Measurements from ENCODE around the gene TOE1. TPM values are rescaled to one million over a fixed set of nuclear protein-coding genes. Genes with fewer than 3 reads are reported as not detected.
"Not testable (repeated sequence)": the region's sequence is repeated elsewhere in the genome, so short reads cannot be mapped to it uniquely, and the experiment has no call there.

The TOE1 gene
- total RNA-seq, 1 experiment from 2014 or later, result 30.0 TPM

DNA sequence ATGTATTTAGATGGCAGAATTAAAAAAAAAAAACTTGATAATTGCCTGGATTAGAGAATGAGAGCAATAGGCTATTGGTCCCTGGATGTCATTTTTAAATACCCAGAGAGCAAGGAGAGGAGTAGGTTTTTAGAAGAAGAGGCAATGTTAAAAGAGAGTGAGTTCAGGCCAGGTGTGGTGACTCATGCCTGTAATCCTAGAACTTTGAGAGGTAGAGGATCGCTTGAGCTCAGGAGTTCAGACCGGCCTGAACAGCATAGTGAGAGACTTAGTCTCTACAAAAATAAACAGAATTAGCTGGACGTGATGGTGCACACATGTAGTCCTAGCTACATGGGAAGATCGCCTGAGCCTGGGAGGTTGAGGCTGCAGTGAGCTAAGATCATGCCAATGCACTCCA is 16.2 kb downstream of the TOE1 start:
- Histone ChIP-seq H3K36me3 (no peaks in the 10 kb centered on the region), H3K4me1 (peaks cover 18% of the 10 kb centered on the region), H3K4me3 (no peak overlapping the region), H3K27ac (no peak overlapping the region), H3K27me3 (no peaks in the 10 kb centered on the region), H3K9me3 (replicated peaks) (no peaks in the 10 kb centered on the region)
- peak in 1 of 2 experiments; percentile 45 for DNase-seq

DNA sequence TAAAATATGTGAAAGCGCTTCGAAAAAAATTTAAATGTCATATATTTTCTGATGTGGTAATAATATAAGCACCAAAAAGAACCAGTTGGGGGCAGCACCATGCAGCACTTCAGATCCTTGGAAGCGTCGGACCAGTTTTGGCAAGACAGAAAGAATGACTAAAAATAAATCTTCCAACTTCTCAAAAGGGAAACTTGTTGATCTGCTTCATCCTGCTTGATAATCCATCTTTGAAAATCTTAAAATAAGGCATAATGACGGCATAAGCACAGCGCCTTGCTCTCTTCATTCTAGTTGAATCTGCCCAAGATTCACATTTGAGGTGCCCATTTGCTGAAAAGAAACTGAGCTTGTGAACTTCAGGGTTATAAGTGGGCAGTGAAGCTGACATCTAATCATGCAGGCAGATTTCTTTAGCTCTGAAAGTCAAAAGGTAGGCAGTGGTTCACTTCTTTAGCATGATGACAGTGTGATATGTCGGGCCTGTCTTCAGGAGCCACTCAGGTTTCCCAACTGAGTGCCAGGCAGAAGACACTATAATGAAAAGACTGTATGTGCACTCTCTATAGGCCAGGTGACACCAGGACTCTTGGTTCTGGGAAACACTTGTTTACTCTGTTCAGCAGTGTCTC is 20.0 kb downstream of the TOE1 start:
- no peak overlapping the region for H3K4me3 ChIP-seq
- peaks cover 23% of the 10 kb centered on the region for H3K4me1 ChIP-seq
- no peaks in the 10 kb centered on the region for H3K36me3 ChIP-seq
- DNase-seq, result peak; percentile 49 to 69
- H3K27me3 ChIP-seq, result no peaks in the 10 kb centered on the region; the same call in 1 of the 2 replicates
- no peaks in the 10 kb centered on the region for H3K9me3 ChIP-seq (replicated peaks)
- no peak overlapping the region for H3K27ac ChIP-seq

DNA sequence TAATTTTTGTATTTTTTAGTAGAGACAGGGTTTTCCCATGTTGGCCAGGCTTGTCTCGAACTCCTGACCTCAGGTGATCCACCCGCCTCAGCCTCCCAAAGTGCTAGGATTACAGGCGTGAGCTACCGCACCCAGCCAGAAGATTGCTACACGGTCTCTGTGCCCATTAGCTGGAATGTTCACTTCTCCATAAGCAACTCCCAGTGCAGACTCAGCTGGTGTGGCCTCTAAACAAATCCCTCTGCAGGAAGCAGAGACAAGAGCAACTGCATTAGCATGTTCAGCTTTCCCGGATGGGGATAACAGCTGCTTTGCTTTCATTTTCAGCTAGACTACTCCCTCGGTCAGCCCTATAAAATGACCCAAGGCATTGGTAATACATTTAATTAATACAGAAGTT is 21.0 kb downstream of the TOE1 start:
- not testable (repeated sequence) for H3K27me3 ChIP-seq; H3K27ac ChIP-seq; H3K9me3 ChIP-seq (replicated peaks); H3K36me3 ChIP-seq
- H3K4me3 ChIP-seq, result peak overlapping the region; percentile 27
- peak; percentile 81 to 88 for DNase-seq
- peaks cover 14% of the 10 kb centered on the region; the same call in 1 of the 2 replicates for H3K4me1 ChIP-seq

DNA sequence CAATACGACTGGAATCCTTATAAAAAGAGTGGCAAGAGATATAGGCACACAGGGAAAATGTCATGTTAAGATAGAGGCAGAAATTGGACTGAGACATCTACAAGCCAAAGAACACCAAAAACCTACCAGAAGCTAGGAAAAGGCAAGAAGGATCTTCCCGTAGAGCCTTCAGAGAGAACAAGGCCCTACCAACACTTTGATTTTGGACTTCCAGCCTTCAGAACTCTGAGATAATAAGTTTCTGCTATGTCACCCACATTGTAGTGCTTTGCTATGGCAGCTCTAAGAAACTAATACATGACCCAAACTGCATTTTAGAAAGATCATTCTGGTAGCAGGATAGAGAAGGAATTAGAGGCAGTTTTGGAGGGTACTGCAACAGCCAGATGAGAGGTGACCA is 24.3 kb downstream of the TOE1 start:
- Histone ChIP-seq H3K27ac (no peak overlapping the region), H3K4me1 (peaks cover 10% of the 10 kb centered on the region; the same call in 1 of the 2 replicates), H3K36me3 (no peaks in the 10 kb centered on the region), H3K4me3 (no peak overlapping the region), H3K27me3 (no peaks in the 10 kb centered on the region; the same call in 1 of the 2 replicates), H3K9me3 (replicated peaks) (no peaks in the 10 kb centered on the region)
- no peak for DNase-seq

DNA sequence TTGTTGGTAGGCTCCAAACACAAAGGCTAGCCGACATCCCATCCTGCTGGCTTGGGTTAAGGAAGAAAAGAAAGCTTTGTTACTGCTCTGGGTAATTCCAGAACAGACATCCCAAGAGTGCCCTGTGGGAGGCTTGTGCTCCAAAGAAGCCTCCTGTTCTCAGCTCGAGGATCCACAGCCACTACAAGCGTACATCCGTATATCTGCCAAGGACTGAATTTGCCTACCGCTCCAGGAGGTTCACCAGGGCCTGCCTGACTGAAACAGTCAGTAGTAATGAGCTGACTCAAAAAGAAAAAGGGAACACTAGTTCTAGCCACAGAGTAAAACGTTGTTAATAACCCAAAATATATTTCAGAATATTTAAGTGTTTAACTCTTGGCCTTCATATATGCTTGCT is 25.1 kb downstream of the TOE1 start:
- no peak for DNase-seq
- Histone ChIP-seq H3K27me3 (no peaks in the 10 kb centered on the region; the same call in 1 of the 2 replicates), H3K36me3 (no peaks in the 10 kb centered on the region), H3K4me1 (peaks cover 10% of the 10 kb centered on the region; the same call in 1 of the 2 replicates), H3K4me3 (no peak overlapping the region), H3K27ac (no peak overlapping the region), H3K9me3 (replicated peaks) (no peaks in the 10 kb centered on the region)

DNA sequence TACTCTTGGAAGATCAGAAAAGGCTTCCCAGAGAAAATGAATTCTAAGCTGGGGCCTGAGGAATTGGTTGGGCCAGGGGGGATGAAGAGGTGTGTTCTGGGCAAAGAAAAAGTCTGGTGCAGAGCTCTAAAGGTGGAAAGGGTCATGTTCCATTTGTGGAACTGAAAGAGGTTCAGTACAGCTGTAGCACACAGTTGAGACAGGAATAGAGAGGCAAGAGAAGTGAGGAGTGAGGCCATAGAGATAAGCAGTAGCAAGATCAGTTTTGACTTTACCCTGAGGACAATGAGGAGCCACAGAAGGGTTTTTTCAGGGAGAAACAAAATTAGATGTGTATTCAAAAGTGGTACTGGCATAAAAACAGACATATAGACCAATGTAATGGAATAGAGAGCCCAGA is 30.6 kb downstream of the TOE1 start:
- H3K27ac ChIP-seq, result no peak overlapping the region
- no peaks in the 10 kb centered on the region for H3K9me3 ChIP-seq (replicated peaks)
- H3K4me1 ChIP-seq, result no peaks in the 10 kb centered on the region
- H3K4me3 ChIP-seq, result no peak overlapping the region
- H3K27me3 ChIP-seq, result no peaks in the 10 kb centered on the region
- no peaks in the 10 kb centered on the region for H3K36me3 ChIP-seq
- DNase-seq, result no peak

DNA sequence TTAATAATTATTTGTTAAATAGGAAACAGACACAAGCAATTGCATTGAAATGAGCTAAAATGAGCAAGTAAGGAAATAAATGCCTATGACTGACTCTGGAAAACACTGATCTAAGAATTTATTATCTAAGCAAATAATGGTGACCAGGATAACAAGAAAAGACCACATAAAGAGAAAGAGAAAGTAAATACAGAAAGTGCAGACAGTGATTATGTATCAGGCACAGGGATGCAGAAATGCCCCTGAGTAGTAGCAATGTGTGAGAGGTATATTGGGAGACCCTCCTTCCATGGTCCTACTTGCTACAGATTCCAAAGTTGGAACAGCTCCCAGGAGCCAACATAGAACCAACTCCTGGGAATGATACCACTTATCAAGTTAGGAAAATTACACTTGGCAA is 33.6 kb downstream of the TOE1 start:
- H3K36me3 ChIP-seq, result no peaks in the 10 kb centered on the region

DNA sequence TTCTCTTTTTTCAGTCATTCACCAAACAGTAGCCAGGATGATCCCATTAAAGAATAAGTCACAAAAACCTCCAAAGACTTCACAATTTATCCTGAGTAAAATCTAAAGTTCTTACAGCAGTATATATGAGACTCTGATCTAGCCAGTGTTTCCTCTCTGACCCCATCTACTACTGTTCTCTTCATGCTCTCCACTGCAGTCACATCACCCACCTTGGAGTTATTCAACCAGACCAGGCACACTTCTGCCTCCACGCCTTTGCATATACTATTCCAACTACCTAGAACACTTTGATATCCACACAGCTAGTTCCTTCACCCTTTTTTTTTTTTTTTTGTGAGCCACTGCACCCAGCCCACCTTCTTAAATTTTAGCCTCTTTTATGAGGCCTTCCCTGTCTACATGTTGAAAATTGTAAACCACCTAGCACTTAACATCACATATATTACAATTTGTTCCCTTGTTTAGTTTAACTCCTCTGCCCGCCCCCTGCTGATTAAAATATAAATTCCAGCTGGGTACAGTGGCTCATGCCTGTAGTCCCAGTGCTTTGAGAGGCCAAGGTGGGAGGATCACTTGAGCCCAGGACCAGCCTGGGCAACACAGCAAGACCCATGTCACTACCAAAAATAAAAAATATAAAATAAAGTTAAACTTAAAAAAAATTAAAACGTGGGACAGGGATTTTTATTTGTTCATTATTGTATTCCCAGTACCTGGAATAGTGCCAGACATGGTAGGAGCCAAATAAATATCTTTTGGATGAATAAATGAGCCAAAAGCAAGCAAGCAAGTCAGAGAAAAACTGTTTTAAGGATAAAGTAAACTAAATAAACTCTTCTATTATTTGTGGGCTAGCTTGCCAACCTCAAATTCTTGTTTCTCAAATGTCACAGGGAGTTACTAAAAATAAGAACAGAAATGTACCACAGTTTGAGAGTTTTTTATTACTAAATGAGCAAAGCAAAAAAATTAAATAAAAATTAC is 35.4 kb downstream of the TOE1 start:
- H3K4me3 ChIP-seq, result no peak overlapping the region
- no peak overlapping the region for H3K27ac ChIP-seq
- H3K36me3 ChIP-seq, result no peaks in the 10 kb centered on the region
- no peaks in the 10 kb centered on the region for H3K4me1 ChIP-seq
- no peaks in the 10 kb centered on the region for H3K9me3 ChIP-seq (replicated peaks)
- DNase-seq, result no peak
- no peaks in the 10 kb centered on the region for H3K27me3 ChIP-seq

More for the DNA sequence above, 33.6 kb downstream of the TOE1 start:
- DNase-seq, result no peak
- H3K4me1 ChIP-seq, result no peaks in the 10 kb centered on the region
- H3K27me3 ChIP-seq, result no peaks in the 10 kb centered on the region
- H3K27ac ChIP-seq, result no peak overlapping the region
- no peak overlapping the region for H3K4me3 ChIP-seq
- H3K9me3 ChIP-seq (replicated peaks), result no peaks in the 10 kb centered on the region

DNA sequence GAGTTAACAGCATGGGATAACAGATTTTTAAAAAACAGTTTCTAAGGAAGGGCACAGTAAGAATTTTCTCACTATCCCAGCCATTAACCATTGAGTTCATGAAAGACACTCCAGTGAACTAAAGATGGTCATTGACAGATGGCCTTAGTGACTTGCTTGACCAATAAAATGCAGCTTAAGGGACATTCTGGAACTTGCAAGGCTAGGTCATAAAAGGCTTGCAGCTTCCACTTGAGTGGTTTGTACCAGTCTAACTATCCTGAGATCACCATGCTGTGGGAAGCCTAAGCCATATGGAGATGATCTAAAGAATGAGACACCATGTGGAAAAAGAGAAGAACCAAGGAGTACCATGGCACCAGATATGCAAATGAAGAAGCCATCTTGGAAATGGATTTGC is 38.2 kb downstream of the TOE1 start:
- Histone ChIP-seq H3K4me1 (no peaks in the 10 kb centered on the region), H3K36me3 (no peaks in the 10 kb centered on the region), H3K27ac (no peak overlapping the region), H3K27me3 (no peaks in the 10 kb centered on the region), H3K4me3 (no peak overlapping the region), H3K9me3 (replicated peaks) (no peaks in the 10 kb centered on the region)
- no peak for DNase-seq

DNA sequence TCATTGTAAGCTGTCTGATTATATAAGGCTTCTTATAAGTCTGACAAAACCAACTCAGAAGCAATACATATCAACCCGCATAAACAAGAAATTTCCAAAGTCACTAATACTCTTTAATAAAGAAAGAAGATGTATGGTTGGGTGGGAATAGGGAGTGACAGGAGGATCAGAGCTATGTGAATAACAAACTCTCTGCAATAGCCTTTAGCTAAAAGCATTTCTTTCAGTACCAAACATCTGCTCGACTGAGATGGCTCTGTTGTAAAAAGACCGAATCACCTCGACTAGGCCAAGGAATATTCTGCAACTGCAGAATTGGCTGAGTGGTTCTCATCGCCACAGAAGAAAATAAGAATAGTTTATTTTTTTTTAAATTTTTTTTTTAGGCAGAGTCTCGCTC is 39.6 kb downstream of the TOE1 start:
- DNase-seq, result no peak
- no peak overlapping the region for H3K27ac ChIP-seq
- no peaks in the 10 kb centered on the region for H3K27me3 ChIP-seq
- H3K4me1 ChIP-seq, result no peaks in the 10 kb centered on the region
- H3K36me3 ChIP-seq, result no peaks in the 10 kb centered on the region
- no peak overlapping the region for H3K4me3 ChIP-seq
- no peaks in the 10 kb centered on the region for H3K9me3 ChIP-seq (replicated peaks)

DNA sequence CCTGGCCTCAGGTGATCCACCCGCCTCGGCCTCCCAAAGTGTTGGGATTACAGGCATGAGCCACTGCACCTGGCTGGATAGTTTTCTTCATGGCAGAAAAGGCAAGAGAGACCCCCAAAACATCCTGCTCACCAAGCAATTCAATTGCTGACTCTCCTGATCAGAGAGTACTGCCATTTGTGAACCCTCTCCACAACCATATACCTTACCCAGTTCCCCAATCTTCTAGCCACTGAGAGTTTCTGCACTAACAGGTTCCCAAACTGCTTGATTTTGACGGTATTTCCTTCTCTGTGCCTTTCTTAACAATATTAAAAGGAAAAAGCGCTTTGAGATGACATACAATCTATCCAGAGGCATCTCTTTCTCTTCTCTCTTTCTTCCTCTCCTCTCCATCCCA is 40.2 kb downstream of the TOE1 start:
- H3K27me3 ChIP-seq, result no peaks in the 10 kb centered on the region
- H3K27ac ChIP-seq, result no peak overlapping the region
- no peaks in the 10 kb centered on the region for H3K9me3 ChIP-seq (replicated peaks)
- no peaks in the 10 kb centered on the region for H3K36me3 ChIP-seq
- H3K4me3 ChIP-seq, result no peak overlapping the region
- no peak for DNase-seq
- peaks cover 3% of the 10 kb centered on the region for H3K4me1 ChIP-seq

DNA sequence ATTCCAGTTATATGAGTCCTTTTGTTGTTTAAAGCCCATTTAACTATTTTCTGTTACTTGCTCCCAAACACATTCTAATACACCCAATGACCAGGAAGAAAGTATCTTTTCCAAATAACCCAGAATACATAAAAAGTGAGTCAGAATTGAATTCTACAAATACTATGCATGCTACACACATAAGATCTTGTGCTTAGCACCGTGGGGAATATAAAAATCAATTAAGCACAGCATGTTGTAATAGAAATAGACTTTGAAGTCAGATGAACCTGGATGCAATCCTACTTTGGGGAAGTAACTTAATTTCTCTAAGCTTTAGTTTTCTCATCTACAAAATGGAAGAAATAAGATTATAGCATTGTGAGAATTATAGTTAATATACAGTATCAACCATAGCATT is 40.8 kb downstream of the TOE1 start:
- H3K9me3 ChIP-seq (replicated peaks), result no peaks in the 10 kb centered on the region
- no peaks in the 10 kb centered on the region for H3K36me3 ChIP-seq
- DNase-seq, result no peak
- H3K4me3 ChIP-seq, result no peak overlapping the region
- peaks cover 7% of the 10 kb centered on the region for H3K4me1 ChIP-seq
- H3K27me3 ChIP-seq, result no peaks in the 10 kb centered on the region
- no peak overlapping the region for H3K27ac ChIP-seq

DNA sequence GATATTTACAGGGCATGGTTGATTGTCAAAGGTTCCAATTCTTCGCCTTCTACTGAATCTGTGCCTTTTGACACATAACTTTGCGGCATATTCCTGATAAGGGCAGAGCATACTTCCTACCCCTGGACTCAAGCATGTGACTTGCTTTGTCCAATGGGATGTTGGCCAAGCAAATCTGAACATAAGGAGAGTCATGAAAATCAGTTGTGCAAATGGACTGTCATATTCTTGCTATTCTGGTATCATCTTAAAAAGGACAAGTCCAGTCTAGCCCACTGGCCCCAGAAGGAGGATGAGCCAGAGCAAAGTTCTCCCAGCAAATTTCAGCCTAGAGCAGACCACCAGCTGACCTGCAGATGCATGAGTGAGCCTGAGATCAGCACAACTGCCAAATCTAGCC is 41.3 kb downstream of the TOE1 start:
- Histone ChIP-seq H3K27ac (no peak overlapping the region), H3K4me1 (peaks cover 9% of the 10 kb centered on the region), H3K9me3 (replicated peaks) (no peaks in the 10 kb centered on the region), H3K36me3 (no peaks in the 10 kb centered on the region), H3K4me3 (no peak overlapping the region), H3K27me3 (no peaks in the 10 kb centered on the region)
- DNase-seq, result no peak

DNA sequence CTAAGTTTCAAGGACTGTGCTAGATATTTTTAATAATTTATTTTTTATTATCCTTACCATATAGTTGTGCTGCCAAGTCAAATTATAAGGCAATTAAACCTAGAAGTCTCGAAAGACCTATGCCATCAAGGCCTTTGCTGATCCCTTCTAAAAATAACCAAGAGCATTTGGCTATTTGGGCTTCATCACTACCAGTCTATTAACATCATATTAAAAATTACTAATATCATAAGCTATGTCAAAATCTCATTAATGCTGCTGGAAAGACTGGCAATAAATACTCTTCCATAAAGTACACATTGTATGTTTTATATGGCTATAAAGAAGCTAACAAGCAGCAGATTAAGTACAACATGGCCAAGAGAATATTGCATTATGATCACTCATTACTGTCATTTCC is 43.2 kb downstream of the TOE1 start:
- Histone ChIP-seq H3K4me3 (no peak overlapping the region), H3K27ac (no peak overlapping the region)

DNA sequence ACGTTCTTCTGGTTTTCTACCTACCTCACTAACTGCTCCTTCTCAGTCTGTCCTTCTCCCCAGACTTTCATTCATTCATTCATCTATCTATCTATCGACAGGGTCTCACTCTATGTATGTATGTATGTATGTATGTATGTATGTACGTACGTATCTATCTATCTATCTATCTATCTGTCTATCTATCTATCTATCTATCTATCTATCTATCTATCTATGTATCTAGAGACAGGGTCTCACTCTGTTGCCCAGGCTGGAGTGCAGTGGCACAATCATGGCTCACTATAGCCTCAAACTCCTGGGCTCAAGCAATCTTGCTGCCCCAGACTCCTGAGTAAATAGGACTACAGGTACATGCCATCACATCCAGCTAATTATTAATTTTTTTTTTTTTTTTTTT is 44.2 kb downstream of the TOE1 start:
- not testable (repeated sequence) for DNase-seq; H3K36me3 ChIP-seq; H3K27me3 ChIP-seq; H3K4me3 ChIP-seq; H3K9me3 ChIP-seq (replicated peaks); H3K27ac ChIP-seq; H3K4me1 ChIP-seq

More for the DNA sequence above, 43.2 kb downstream of the TOE1 start:
- Histone ChIP-seq H3K4me1 (peaks cover 9% of the 10 kb centered on the region), H3K9me3 (replicated peaks) (no peaks in the 10 kb centered on the region), H3K36me3 (no peaks in the 10 kb centered on the region), H3K27me3 (no peaks in the 10 kb centered on the region)
- no peak for DNase-seq
